Nephron progenitor cell (in vitro differentiated cells): ENCODE measurements around the gene GDPD1.

Experiments used
- DNase-seq: peaks from one replicate; pipeline ENCODE4 v3.0.0; 2021
- H3K27ac Mint-ChIP-seq: 2 replicates; pipeline ENCODE4 v1.8.0; 2021; ENCODE audit warnings: mild to moderate bottlenecking, moderate library complexity, mixed read lengths
- H3K27me3 Mint-ChIP-seq: 2 replicates; pipeline ENCODE4 v1.8.0; 2021; ENCODE audit warnings: mild to moderate bottlenecking, low read depth, mixed read lengths; ENCODE audit not compliant: poor library complexity
- H3K36me3 Mint-ChIP-seq: 2 replicates; pipeline ENCODE4 v1.8.0; 2021; ENCODE audit warnings: low read depth, mixed read lengths
- H3K4me1 Mint-ChIP-seq: 2 replicates; pipeline ENCODE4 v1.8.0; 2021; ENCODE audit warnings: mixed read lengths
- H3K4me3 Mint-ChIP-seq: 2 replicates; pipeline ENCODE4 v1.8.0; 2021; ENCODE audit warnings: mild to moderate bottlenecking, moderate library complexity, mixed read lengths
- H3K9me3 Mint-ChIP-seq: 2 replicates; pipeline ENCODE4 v1.8.0; 2021; ENCODE audit warnings: mild to moderate bottlenecking, moderate library complexity, mixed read lengths
- CTCF ChIP-seq: fragments of 200-600 bp; sonication (generic); IDR thresholded peaks from 2 replicates; pipeline ENCODE4 v1.5.0; 2021; ENCODE audit warnings: antibody characterized with exemption

GDPD1 gene

DNA sequence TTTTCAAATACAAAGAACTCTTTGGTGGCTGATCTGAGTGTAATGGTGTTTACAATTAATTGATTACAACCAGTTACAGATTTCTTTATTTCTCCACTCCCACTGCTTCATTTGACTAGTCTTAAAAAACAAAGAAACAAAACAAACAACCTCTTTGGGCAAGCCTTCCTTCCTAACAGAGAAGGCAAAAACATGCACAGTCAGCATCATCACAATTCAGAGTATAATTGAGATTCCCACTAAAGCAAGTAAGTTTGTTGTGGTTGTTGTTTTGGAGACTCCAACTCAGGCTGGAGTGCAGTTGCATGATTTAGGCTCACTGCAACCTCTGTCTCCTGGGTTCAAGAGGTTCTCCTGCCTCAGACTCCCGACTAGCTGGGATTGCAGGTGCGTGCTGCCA is 40.4 kb downstream of the GDPD1 start:
- peaks cover 17% of the 10 kb centered on the region for H3K36me3 Mint-ChIP-seq
- H3K27me3 Mint-ChIP-seq: peaks cover 2% of the 10 kb centered on the region
- no peaks in the 10 kb centered on the region for H3K4me1 Mint-ChIP-seq
- H3K27ac Mint-ChIP-seq: no peak overlapping the region
- no peak overlapping the region for H3K4me3 Mint-ChIP-seq
- H3K9me3 Mint-ChIP-seq: no peaks in the 10 kb centered on the region
- no peak for DNase-seq
- no peak for TF ChIP-seq CTCF

GRCh38 chr17:59266745-59267144 is 46.4 kb downstream of the GDPD1 start:
- peaks cover 30% of the 10 kb centered on the region for H3K36me3 Mint-ChIP-seq
- no peaks in the 10 kb centered on the region for H3K4me1 Mint-ChIP-seq
- peaks cover 2% of the 10 kb centered on the region for H3K27me3 Mint-ChIP-seq
- no peak for TF ChIP-seq CTCF
- no peaks in the 10 kb centered on the region for H3K9me3 Mint-ChIP-seq
- no peak overlapping the region for H3K27ac Mint-ChIP-seq
- DNase-seq: no peak
- no peak overlapping the region for H3K4me3 Mint-ChIP-seq

GRCh38 chr17:59267776-59268175 is 47.5 kb downstream of the GDPD1 start:
- TF ChIP-seq CTCF: no peak
- H3K27me3 Mint-ChIP-seq: peaks cover 2% of the 10 kb centered on the region
- no peak overlapping the region for H3K4me3 Mint-ChIP-seq
- no peak overlapping the region for H3K27ac Mint-ChIP-seq
- H3K4me1 Mint-ChIP-seq: no peaks in the 10 kb centered on the region
- peaks cover 31% of the 10 kb centered on the region for H3K36me3 Mint-ChIP-seq
- no peak for DNase-seq
- H3K9me3 Mint-ChIP-seq: no peaks in the 10 kb centered on the region

- H3K36me3 Mint-ChIP-seq: peaks cover 14% of the 10 kb centered on the region
- H3K4me3 Mint-ChIP-seq: no peak overlapping the region
- peaks cover 4% of the 10 kb centered on the region for H3K27me3 Mint-ChIP-seq
- H3K4me1 Mint-ChIP-seq: no peaks in the 10 kb centered on the region
- H3K9me3 Mint-ChIP-seq: peaks cover 3% of the 10 kb centered on the region
- no peak overlapping the region for H3K27ac Mint-ChIP-seq
- TF ChIP-seq CTCF: no peak
- no peak for DNase-seq
These were observed 55.3 kb downstream of the GDPD1 start for GRCh38 chr17:59275618-59276017.

DNA sequence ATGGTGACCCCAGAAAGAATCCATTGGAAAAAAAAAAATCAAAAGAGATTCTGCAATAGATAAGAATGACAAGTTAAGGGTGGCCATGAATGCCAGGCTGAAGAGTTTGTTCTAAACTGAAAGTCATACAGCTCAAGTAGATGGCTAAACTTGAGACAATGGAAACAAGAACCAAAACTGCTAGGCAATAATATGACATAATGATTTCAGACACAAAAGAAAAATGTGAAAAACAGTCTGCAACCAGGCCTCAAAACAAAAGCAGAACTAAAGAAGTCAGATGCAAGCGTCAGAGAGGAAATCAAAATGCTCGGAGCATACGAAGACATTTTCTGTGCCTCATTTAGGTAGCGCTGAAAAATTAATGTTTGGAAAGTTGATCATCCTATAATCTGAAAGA is 56.7 kb downstream of the GDPD1 start:
- H3K9me3 Mint-ChIP-seq: peaks cover 8% of the 10 kb centered on the region
- H3K27me3 Mint-ChIP-seq: peaks cover 4% of the 10 kb centered on the region
- TF ChIP-seq CTCF: no peak
- no peak overlapping the region for H3K4me3 Mint-ChIP-seq
- no peak for DNase-seq
- H3K4me1 Mint-ChIP-seq: no peaks in the 10 kb centered on the region
- no peak overlapping the region for H3K27ac Mint-ChIP-seq
- H3K36me3 Mint-ChIP-seq: peaks cover 10% of the 10 kb centered on the region

DNA sequence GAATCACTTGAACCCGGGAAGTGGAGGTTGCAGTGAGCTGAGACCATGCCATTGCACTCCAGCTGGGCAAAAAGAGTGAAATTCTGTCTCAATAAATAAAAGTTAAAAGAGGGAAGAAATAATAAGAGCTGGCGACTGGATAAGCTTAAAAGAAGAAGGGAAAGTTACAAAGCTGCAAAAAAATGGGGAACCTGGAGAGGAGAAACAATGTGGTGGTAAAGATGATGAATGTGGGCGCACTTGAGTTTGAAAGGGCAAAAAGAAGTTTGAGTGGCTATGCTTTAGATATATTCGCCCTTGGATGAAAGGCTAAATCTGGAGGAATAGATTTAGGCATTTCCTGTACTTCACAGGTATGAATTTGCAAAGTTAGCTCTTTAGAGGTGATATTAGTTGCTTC is 58.1 kb downstream of the GDPD1 start:
- Mint-ChIP-seq H3K27me3 (peaks cover 4% of the 10 kb centered on the region), H3K36me3 (peaks cover 5% of the 10 kb centered on the region), H3K9me3 (peaks cover 8% of the 10 kb centered on the region), H3K4me1 (no peaks in the 10 kb centered on the region), H3K27ac (no peak overlapping the region), H3K4me3 (no peak overlapping the region)
- TF ChIP-seq CTCF: no peak
- no peak for DNase-seq
